CD14-positive monocyte (primary cell): ENCODE data around the gene SCAPER. TPM values are rescaled to one million over a fixed set of nuclear protein-coding genes. Genes with fewer than 3 reads are reported as not detected.

ENCODE experiments used
- polyA plus RNA-seq, 3 donors: library from polyadenylated mRNA; depleted of rRNA in 1 of 3; unstranded in 2 of 3; stranded (reverse) in 1 of 3; fragments of 300-500 nt in 2 of 3; fragments of >200 nt in 1 of 3; fragmentation: Illumina TruSeq in 2 of 3; gene quantifications; 1 replicate in 2 of 3; 2 replicates in 1 of 3; pipeline ENCODE4 v1.2.3, GENCODE V29; 2012 to 2021
- small RNA-seq: library from RNA; depleted of rRNA; stranded (forward); fragments of <200 nt; gene quantifications from one replicate; pipeline ENCODE3, GENCODE V24; 2012; ENCODE audit warnings: low read depth; ENCODE audit not compliant: insufficient read length

SCAPER gene
- polyA plus RNA-seq, 3 donors: 2.5 to 5.4 (median 4.2) TPM

Small RNA genes within 50 kb of the gene (small RNA-seq; reads per million reads assigned to genes)
- gene AC090751.1: not detected
- gene MIR3713: not detected

Other genes with a start within 250 kb of the SCAPER start
- gene RCN2, start 26.4 kb upstream of the SCAPER start, polyA plus RNA-seq: 10 to 100 TPM in 2 of 3 donors, 1 to 10 TPM in 1; 7.1 to 16.4 (median 13.2) TPM
- 100 to 1,000 TPM in 1 of 3 donors, 10 to 100 TPM in 2; 85.9 to 183 (median 86.8) TPM for gene PSTPIP1, start 89.8 kb upstream of the SCAPER start, polyA plus RNA-seq
- 10 to 100 TPM; 26.0 to 68.0 (median 53.2) TPM for gene TSPAN3, start 165.8 kb upstream of the SCAPER start, polyA plus RNA-seq